Fibroblast of skin of abdomen (primary cell): ENCODE measurements around the gene RAD51B.

ENCODE experiments used
- DNase-seq: peaks from one replicate; pipeline ENCODE4 v3.0.0-alpha.2; 2013

Gene RAD51B

GRCh38 chr14:68712703-68713370 lies 893.3 kb downstream of the RAD51B start:
- no peak for DNase-seq

- DNase-seq, result no peak
Measured at GRCh38 chr14:68713782-68714181, 894.2 kb downstream of the RAD51B start.

- DNase-seq, result peak; percentile 60
Measured at GRCh38 chr14:68714991-68715924, 895.7 kb downstream of the RAD51B start.

- DNase-seq, result no peak
Measured at GRCh38 chr14:68716698-68717097, 897.1 kb downstream of the RAD51B start.

GRCh38 chr14:68718023-68718990 lies 898.7 kb downstream of the RAD51B start:
- DNase-seq, result peak; percentile 42

GRCh38 chr14:68719634-68720384 lies 900.2 kb downstream of the RAD51B start:
- DNase-seq, result no peak

GRCh38 chr14:68722186-68722585 lies 902.6 kb downstream of the RAD51B start:
- no peak for DNase-seq

GRCh38 chr14:68722968-68723566 lies 903.5 kb downstream of the RAD51B start:
- no peak for DNase-seq

GRCh38 chr14:68723808-68724268 lies 904.3 kb downstream of the RAD51B start:
- DNase-seq, result no peak

GRCh38 chr14:68724914-68725313 lies 905.3 kb downstream of the RAD51B start:
- no peak for DNase-seq

- no peak for DNase-seq
Measured at GRCh38 chr14:68726093-68726695, 906.6 kb downstream of the RAD51B start.

- no peak for DNase-seq
Measured at GRCh38 chr14:68727315-68728047, 907.9 kb downstream of the RAD51B start.

- DNase-seq, result no peak
Measured at GRCh38 chr14:68728342-68729106, 908.9 kb downstream of the RAD51B start.

GRCh38 chr14:68729556-68729955 lies 910.0 kb downstream of the RAD51B start:
- no peak for DNase-seq

GRCh38 chr14:68730348-68730747 lies 910.8 kb downstream of the RAD51B start:
- no peak for DNase-seq

GRCh38 chr14:68730811-68731425 lies 911.3 kb downstream of the RAD51B start:
- DNase-seq, result no peak

GRCh38 chr14:68733086-68733914 lies 913.7 kb downstream of the RAD51B start:
- DNase-seq, result no peak

GRCh38 chr14:68734231-68734732 lies 914.7 kb downstream of the RAD51B start:
- DNase-seq, result no peak
